ENCODE measurements around the gene MFSD12. TPM values are rescaled to one million over a fixed set of nuclear protein-coding genes. Genes with fewer than 3 reads are reported as not detected.

Gene MFSD12
- total RNA-seq, 1 experiment from 2014 or later: 177 TPM

DNA sequence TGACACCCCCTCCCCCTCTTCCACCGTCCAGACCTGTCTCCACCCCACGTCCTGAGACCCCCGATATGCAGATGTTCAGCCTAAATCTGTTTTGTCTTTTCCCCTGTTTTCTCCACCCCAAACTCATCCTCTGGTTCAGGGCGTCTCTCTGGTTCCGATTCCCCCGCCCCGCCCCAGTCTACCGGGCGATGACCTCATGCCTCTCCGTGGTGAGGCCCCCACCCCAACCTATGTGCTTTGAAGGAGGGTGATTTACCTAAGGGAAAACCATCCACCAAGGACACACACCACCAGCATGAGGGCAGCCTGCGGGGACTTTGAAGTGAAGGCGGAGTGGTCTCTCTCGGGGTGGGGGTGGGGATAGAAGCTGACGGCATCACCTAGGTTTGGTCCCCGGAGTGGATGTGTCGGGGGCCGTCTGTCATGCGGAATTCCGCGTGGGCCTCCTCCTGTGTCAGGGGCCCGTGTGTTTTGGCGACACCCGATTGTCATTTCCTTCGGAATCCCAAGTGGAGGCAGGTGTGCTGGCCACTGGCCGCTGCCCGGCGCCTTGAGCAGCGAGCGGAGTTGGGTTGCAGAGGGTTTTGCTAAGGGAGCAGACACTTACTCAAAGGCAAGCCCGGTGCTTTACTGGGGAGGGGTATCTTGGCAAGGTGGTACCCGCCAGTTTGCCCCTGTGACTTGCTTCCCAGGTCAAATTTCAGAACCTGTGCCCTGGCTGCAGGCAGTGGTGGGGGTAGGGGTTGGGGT, 49.8 kb downstream of the MFSD12 start:
- DNase-seq (ENCODE audit: low spot score): no peak

DNA sequence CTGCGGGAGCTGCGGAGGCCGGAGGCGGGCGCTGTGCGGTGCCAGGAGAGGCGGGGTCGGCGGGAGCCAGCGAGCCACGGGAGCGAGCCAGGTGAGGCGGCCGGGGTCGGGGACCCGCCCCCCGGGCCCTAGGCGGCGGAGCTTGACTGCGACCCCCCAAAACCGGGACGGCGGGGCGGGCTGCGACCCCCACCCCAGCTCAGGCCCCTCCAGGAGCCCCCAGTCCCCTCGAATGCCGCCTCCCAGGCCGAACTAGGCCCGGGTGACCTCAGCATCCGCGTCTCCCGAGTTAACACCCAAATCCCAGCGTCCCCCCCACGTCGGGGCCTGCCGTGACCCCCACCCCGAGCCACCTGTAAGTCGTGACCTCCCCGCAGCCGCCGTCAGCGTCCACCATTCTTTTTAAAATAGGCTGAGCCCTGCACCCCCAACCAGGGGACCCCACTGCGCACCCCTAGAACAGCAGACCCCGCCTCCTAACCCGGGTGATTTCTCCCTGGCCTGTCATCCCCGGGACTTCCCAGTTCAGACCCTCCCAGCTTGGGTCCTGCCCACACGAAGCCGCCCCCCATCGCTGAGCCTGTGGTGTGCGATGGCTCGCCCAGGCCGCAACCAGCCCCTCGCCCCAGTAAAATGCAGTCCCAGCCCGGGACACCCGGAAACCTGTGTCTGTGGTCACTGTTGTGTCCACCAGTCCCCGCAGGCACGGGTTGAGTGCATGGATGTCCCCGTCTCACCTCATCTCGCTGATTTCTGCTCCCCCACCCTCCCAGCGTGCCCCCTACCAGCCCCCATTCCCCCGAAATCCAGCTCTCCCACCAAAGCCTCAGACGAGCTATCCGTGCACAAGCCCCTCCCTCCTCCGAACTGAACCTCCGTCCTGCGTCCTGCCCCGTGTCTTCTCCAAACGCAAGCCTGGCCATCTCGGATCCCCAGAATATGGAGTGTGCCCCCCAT, 50.7 kb downstream of the MFSD12 start:
- DNase-seq (ENCODE audit: low spot score): no peak

DNA sequence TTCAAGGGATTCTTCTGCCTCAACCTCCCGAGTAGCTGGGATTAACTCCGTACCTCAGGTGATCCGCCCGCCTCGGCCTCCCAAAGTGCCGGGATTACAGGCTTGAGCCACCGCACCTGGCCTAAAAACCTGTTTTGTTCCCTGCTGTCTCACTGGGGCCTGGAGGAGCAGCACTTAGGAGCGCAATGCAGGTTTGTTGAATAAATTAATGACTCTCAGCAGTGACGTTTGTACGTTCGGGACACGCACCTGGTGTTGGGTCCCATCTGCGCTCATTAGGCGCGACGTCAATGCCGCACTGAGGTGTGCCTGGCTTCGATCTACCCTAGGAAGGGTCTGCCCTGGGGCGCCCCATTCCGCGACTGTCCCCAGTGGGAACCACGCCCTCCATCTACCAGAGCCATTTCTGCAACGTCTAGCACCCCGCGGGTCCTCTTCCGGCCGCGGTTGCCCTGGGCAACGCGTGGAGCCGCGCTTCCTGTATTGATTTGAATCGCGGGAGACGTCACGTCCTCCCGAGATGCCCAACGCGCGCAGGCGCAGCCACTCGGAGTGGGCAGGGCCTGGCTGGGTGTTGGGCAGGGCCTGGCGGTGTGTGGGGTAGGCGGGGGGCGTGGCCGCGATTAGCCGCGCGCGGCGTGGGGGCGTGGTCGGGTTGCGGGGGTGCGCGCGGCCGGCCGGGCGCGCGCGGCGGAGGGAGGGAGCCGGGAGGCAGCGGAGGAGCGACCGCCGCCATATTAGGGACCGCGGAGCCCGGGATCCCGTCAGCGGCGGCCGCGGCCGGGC, 51.6 kb downstream of the MFSD12 start, which contains the start of gene FZR1:
Gene FZR1 (plus strand): TSS at position 714 of the 786 bp plus-strand sequence. CDS start 16,679 bp downstream, outside the sequence.
- peak; percentile 95 for DNase-seq (ENCODE audit: low spot score)

DNA sequence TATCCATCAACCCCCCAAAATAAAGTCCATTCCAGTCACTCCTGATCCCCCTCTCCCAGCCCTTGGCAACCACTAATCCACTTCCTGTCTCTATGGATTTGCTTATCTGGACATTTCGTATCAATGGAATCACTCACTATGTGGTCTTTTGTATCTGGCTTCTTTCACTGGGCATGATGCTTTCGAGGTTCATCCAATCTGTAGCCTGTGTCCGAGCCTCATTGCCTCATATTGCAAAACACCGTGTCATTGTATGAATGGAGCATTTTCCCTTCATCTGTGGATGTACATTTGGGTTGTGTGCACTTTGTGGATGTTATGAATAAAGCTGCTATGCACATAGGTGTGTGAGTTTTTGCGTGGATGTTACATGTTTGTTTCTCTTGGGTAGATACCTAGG, 52.7 kb downstream of the MFSD12 start:
- DNase-seq (ENCODE audit: low spot score): no peak

DNA sequence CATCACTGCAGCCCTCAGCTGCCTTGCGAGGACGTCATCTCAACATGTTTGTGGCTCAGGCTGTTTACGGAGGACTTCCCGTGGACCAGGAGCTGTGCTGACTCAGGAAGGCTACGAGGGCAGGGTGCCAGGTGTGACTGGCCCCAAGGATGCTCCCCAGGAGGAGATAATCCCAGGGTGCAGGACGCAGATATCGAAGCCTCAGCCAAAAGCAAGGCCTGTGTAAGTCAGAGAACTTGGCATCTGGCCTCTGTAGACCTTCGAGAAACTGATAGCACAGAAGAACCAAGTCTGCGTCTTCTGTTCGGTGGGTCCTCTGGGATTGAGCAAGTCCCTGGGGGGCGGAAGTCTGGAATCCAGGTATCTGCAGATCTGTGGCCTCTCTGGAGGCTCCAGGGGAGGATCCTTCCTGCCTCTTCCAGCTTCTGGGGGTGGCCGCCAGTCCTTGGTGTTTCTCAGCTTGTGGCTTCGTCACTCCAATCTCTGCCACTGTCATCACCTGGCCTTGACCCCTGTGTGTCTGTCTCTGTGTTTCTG, 54.3 kb downstream of the MFSD12 start:
- no peak for DNase-seq (ENCODE audit: low spot score)

DNA sequence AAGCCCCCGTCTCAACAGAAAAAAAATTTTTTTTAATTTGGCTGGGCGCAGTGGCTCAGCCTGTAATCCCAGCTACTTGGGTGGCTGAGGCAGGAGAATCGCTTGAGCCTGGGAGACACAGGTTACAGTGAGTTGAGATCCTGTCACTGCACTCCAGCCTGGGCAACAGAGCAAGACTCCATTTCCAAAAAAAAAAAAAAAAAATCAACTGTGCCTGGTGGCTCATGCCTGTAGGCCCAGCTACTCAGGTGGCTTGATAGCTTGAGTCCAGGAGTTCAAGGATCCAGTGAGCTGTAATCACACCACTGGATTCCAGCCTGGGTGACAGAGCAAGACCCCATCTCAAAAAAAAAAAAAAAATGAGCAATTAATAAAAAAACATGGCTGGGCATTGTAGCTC, 55.6 kb downstream of the MFSD12 start:
- no peak for DNase-seq (ENCODE audit: low spot score)

DNA sequence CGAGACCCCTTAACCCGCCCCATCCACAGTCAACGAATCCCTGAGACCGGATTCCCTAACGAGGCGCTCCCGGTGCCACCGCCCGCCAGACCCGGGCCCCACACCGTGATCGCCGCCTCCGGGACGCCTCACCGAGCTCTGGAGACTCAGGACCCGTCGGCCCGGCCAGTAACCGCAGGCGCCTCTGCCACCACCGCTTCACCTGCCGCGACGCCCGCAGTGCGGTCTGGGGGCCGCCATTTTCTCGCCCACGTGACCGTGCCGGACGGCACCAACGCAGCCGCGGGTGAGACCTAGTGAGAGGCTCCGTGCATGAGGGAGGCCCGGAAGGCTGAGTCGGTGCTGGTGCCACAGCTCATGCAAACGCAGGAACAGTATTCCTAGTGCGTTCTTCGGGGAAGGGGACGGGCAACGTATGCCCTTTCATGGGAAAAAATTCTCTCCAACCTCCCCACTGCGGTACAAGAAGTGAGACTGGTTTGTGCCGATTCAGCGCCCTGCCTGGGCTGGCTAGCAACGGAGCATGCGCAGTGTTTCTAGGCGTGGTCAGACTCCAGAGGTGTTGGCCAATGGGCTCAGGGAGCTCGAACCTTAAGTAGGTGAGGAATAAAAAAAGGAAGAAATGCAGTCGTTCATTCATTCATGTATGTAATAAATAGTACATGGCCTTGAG, 56.8 kb downstream of the MFSD12 start, which contains the start of gene DOHH:
Gene DOHH (minus strand): TSS at position 246 of the 673 bp plus-strand sequence. CDS start 3,860 bp downstream, outside the sequence.
- DNase-seq (ENCODE audit: low spot score): peak; percentile 96

DNA sequence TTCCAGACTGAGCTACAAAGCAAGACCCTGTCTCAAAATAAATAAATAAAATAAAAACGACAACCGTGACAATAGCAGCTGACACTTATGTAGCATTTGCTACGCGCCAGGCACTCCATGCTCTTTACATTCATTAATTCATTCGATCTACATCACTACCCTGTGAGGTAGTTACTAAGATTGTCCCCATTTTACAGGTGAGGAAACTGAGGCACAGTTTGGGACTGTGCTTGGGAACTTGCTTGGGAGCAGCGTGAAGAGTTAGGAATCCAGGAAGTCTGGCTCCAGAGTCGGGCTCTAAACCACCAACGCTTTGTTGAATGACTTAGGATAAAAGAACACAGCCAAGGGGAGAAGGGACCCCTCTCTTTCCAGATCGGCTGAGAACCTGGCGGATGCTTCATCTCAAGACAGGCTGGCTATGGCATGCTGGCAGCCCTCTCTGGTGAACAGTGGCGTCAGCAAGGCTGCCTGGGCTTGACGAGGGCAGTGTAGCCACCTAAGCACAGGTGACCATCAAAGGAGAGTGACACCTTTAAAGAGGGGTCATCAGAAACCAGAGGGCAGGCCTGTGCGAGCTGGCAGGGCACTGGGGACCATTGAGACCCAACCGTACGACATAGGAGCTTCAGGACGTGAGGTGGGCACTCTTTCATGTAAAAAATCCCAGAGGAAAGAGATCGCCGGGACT, 57.5 kb downstream of the MFSD12 start:
- peak; percentile 24 for DNase-seq (ENCODE audit: low spot score)

DNA sequence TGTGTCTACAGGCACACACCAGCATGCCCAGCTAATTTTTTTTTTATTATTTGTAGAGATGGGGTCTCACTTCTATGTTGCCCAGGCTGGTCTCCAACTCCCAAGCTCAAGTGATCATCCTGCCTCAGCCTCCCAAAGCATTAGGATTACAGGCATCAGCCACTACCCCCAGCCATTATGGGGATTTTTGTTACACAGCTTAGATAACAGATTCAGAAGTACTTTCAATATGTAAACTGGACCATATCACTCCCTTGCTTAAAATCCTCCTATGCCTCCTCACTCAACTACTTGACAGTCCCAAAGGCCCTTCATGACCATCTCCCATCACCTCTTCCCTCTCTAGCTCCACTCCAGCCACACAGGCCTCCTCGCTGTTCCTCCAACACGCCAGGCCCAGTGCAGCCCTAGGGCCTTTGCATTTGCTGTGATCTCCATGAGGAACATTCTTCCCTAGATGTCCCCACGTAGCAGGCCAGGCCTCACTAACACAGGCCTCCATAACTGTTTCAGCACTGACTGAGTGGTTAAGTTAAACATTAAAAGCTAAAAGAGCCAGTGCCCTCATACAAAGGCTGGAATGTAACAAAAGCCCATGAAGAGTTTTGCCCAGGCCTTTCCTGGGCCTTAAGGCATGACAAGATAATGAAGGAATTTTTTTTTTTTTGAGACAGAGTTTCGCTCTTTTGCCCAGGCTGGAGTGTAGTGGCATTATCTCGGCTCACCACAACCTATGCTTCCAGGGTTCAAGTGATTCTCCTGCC, 59.4 kb downstream of the MFSD12 start:
- no peak for DNase-seq (ENCODE audit: low spot score)

DNA sequence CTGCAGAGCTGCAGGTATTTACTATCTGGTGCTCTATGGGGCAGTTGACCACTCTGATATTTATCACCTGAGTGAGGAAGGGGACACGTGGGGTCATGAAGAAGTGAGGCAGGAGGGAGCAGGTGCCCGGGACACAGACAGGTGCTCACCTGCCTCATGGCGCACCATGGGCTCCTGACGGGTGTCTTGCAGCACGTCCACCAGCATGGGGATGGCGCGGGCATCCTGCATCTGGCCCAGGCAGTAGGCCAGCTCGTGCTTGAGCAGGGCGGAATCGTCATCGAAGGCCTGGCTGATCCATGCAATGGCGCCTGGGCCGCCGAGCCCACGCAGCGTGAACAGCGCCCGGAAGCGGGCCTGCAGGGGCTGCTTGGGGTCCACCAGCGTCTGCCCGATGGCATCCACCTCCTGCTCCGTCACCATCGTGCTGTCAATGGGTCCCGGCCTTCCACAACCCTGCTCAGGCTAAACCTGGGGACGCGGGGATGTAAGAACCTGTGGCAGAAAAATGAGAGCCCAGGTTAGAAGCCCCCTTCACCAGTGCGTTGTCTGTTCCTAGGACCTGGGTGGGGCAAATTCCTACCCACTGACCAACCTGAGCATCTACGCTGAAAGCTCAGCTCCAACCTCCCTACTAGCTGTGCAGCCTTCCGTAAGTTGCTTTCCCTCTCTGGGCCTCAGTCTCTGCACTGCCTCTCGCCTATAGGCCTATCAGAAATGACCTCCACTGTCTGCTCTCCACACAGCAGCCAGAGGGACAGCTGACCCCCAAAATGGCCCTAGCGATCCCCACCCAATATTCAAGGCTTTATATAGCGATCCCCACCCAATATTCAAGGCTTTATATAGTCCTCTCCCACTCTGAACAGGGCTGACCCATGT, 60.8 kb downstream of the MFSD12 start:
- DNase-seq (ENCODE audit: low spot score): no peak

DNA sequence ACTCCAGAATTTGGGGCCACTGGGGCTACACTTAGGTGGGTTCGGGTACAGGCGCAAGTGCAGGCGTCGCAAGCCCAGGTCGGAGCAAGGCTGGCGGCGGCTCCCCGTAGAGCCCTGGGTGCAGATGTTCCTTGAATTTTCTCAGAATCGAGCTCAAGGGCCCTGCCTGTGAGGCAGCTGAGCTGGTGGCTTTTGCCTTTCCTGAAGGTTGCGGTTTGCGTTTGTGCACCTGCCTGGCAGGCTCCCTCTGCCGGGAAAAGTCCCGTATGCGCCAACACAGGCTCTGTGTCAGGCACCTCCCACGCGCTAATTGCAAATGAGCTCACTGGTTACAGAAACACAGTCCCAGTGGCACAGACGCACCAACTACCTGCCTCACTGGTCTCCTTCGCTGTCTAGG, 62.8 kb downstream of the MFSD12 start:
- DNase-seq (ENCODE audit: low spot score): no peak

Small RNA genes lying within 50 kb of the gene (small RNA-seq; reads per million reads assigned to genes)
- gene AC005786.1 (not detected), gene RF00212 (not detected)

Other genes starting within 250 kb of the MFSD12 start
- gene NFIC, start 191.0 kb downstream of the MFSD12 start, total RNA-seq (2014; rRNA removed; shearing (Covaris generic)): 23.1 and 34.2 TPM in 2 replicates
- 0.58 and 2.5 TPM in 2 replicates for gene SMIM24, start 77.1 kb downstream of the MFSD12 start, total RNA-seq (2014; rRNA removed; shearing (Covaris generic))
- 0.60 and 1.4 TPM in 2 replicates for gene SMIM44, start 74.1 kb downstream of the MFSD12 start, total RNA-seq (2014; rRNA removed; shearing (Covaris generic))
- gene DOHH, start 56.9 kb downstream of the MFSD12 start, total RNA-seq (2014; rRNA removed; shearing (Covaris generic)): 46.8 and 52.8 TPM in 2 replicates
- 49.8 and 62.5 TPM in 2 replicates for gene FZR1, start 51.3 kb downstream of the MFSD12 start, total RNA-seq (2014; rRNA removed; shearing (Covaris generic))
- gene TEKTIP1, start 18.4 kb downstream of the MFSD12 start, total RNA-seq (2014; rRNA removed; shearing (Covaris generic)): not detected in 2 replicates
- 120 and 152 TPM in 2 replicates for gene HMG20B, start 15.4 kb upstream of the MFSD12 start, total RNA-seq (2014; rRNA removed; shearing (Covaris generic))
- gene GIPC3, start 27.9 kb upstream of the MFSD12 start, total RNA-seq (2014; rRNA removed; shearing (Covaris generic)): not detected in 2 replicates
- gene TBXA2R, start 49.3 kb upstream of the MFSD12 start, total RNA-seq (2014; rRNA removed; shearing (Covaris generic)): not detected in 2 replicates
- 54.7 and 55.5 TPM in 2 replicates for gene CACTIN, start 69.2 kb upstream of the MFSD12 start, total RNA-seq (2014; rRNA removed; shearing (Covaris generic))
- 18.0 and 18.9 TPM in 2 replicates for gene PIP5K1C, start 142.9 kb upstream of the MFSD12 start, total RNA-seq (2014; rRNA removed; shearing (Covaris generic))
- 127 and 139 TPM in 2 replicates for gene TJP3, start 150.8 kb upstream of the MFSD12 start, total RNA-seq (2014; rRNA removed; shearing (Covaris generic))
- 31.4 TPM in 2 replicates for gene APBA3, start 204.1 kb upstream of the MFSD12 start, total RNA-seq (2014; rRNA removed; shearing (Covaris generic))
- 50.7 and 59.5 TPM in 2 replicates for gene MRPL54, start 205.1 kb upstream of the MFSD12 start, total RNA-seq (2014; rRNA removed; shearing (Covaris generic))
- gene RAX2, start 214.6 kb upstream of the MFSD12 start, total RNA-seq (2014; rRNA removed; shearing (Covaris generic)): not detected in 2 replicates
- 0.92 TPM in 1 of 2 replicates, not detected in the other for gene MATK, start 228.8 kb upstream of the MFSD12 start, total RNA-seq (2014; rRNA removed; shearing (Covaris generic))

All from HT-29 (cell line).